Gastrocnemius medialis (tissue), 4 donors: ENCODE data around the gene SOST. TPM values are rescaled to one million over a fixed set of nuclear protein-coding genes. Genes with fewer than 3 reads are reported as not detected.

Source experiments
- ATAC-seq, 2 donors: fragments of 150-250 bp; one replicate each; pipeline ENCODE4 v1.9.1; 2016
- DNase-seq, 2 donors: peaks; one replicate each; pipeline ENCODE4 v3.0.0-alpha.2; 2019
- H3K27ac ChIP-seq, 4 donors: fragments of 200-600 bp; sonication (generic); 1 replicate in 1 of 4; 2 replicates in 3 of 4; pipeline ENCODE4 v1.5.1; 2016 to 2018; ENCODE audit warnings: mild to moderate bottlenecking in 2 of 4, moderate library complexity in 1 of 4
- H3K27me3 ChIP-seq, 3 donors: fragments of 200-600 bp; sonication (generic) in 2 of 3; 1 replicate in 1 of 3; 2 replicates in 2 of 3; pipeline versions ENCODE4 v1.5.1 to v1.6.0; 2016 to 2019; ENCODE audit warnings: mild to moderate bottlenecking in 1 of 3, moderate library complexity in 1 of 3
- H3K36me3 ChIP-seq, 2 donors: fragments of 200-600 bp; sonication (generic) in 1 of 2; one replicate each; pipeline ENCODE4 v1.5.1; 2017 to 2018
- H3K4me1 ChIP-seq, 2 donors: fragments of 200-600 bp; sonication (generic) in 1 of 2; one replicate each; pipeline ENCODE4 v1.5.1; 2016 to 2017; ENCODE audit warnings: mild to moderate bottlenecking in 2 of 2
- H3K4me3 ChIP-seq, 4 donors: fragments of 200-600 bp; sonication (generic) in 3 of 4; 1 replicate in 1 of 4; 2 replicates in 3 of 4; pipeline ENCODE4 v1.5.1; 2016 to 2019; ENCODE audit warnings: mild to moderate bottlenecking in 2 of 4
- H3K9me3 ChIP-seq, 3 donors: fragments of 200-600 bp; sonication (generic) in 2 of 3; 1 replicate in 1 of 3; 2 replicates in 2 of 3; pipeline ENCODE4 v1.5.1; 2016 to 2019
- POLR2A ChIP-seq, 2 donors: fragments of 450-650 bp; IDR thresholded peaks; one replicate each; pipeline ENCODE4 v1.6.1; 2017; ENCODE audit warnings: antibody characterized with exemption in 2 of 2, mild to moderate bottlenecking in 2 of 2, moderate library complexity in 2 of 2
- in situ Hi-C, 4 donors: fragments of 200-750 bp; cut with MboI; loops; one replicate each; pipeline versions ENCODE4 v1.15.0 to v1.8.0; 2017; ENCODE audit warnings: low sequenced_read_pairs in 4 of 4
- intact Hi-C: fragments of 100-400 bp; cut with DNase I; formaldehyde crosslinking; loops from one replicate; pipeline ENCODE4 v1.15.1; 2023; ENCODE audit warnings: low total_unique reads
- total RNA-seq, 4 donors: library from RNA; depleted of rRNA; stranded (reverse); fragments of >200 nt; gene quantifications; one replicate each; pipeline versions ENCODE4 v1.1.0 to v1.2.3, GENCODE V29; 2016
- TF ChIP-seq, protein P1 (sequence below), 5 experiments: fragments of 450-650 bp in 3 of 5; fragments of 200-600 bp in 2 of 5; sonication (generic) in 2 of 5; IDR thresholded peaks in 4 of 5; conservative IDR thresholded peaks in 1 of 5; 1 replicate in 4 of 5; 2 replicates in 1 of 5; pipeline ENCODE4 v1.5.1; 2016 to 2019; ENCODE audit warnings: antibody characterized with exemption in 5 of 5, mild to moderate bottlenecking in 3 of 5, moderate library complexity in 3 of 5

The SOST gene
- total RNA-seq, 4 donors from 2014 or later = not detected

DNA sequence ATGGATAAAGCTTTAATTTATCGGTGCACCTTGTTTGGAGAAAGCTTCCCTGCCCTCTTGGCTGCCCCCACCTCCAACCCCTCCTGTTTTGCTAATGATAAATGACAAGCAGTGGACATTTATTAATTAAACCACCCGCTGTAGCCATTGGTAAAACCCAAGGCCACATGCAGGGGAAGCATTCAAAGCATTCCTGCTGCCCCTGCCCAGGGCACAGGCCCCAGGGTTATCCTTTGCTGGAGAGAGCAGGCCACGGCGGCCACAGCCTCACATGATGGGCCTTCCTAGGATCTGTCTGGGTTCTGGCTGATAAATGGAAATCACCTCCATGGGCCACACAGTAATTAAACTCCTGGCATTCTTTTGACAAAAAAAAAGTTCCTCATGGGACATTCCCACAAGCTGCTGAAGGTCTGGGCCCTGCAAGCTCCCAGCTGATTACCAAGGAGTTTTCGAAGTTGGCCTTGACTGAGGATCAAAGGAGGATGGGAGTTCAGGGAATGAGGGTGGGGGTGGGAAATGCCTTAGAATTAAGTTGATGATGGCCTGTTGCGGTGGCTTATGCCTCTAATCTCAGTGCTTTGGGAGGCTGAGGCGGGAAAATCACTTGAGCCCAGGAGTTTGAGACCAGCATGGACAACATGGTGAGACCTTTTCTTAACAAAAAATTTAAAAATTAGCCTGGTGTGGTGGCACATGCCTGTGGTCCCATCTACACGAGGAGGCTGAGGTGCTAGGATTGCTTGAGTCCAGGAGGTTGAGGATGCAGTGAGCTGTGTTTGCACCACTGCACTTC, 35.5 kb downstream of the SOST start:
- in situ Hi-C loops = no loop called here
- TF ChIP-seq POLR2A (IDR thresholded peaks at IDR 0.05) = no peak
- TF ChIP-seq, protein P1, sequence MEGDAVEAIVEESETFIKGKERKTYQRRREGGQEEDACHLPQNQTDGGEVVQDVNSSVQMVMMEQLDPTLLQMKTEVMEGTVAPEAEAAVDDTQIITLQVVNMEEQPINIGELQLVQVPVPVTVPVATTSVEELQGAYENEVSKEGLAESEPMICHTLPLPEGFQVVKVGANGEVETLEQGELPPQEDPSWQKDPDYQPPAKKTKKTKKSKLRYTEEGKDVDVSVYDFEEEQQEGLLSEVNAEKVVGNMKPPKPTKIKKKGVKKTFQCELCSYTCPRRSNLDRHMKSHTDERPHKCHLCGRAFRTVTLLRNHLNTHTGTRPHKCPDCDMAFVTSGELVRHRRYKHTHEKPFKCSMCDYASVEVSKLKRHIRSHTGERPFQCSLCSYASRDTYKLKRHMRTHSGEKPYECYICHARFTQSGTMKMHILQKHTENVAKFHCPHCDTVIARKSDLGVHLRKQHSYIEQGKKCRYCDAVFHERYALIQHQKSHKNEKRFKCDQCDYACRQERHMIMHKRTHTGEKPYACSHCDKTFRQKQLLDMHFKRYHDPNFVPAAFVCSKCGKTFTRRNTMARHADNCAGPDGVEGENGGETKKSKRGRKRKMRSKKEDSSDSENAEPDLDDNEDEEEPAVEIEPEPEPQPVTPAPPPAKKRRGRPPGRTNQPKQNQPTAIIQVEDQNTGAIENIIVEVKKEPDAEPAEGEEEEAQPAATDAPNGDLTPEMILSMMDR (IDR thresholded peaks at IDR 0.05 in 4 of 5, conservative IDR thresholded peaks at IDR 0.05 in 1 of 5) = no peak

DNA sequence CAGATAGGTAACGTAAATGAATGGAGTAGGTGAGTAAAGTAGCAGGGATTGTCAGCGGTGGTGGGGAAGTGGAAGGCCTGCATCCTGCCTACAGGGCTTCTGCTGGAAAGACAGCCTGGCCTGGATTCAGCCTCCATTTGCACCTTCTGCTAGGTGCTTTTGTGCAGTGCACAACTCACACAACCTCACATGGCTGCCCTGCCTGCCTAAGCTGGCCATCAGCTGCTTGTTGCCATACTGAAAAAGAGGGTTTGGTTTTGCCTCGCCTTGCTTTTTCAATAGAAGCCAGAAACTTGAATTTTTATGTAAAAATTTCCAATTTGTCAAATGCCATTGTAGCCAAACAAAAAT, 36.3 kb downstream of the SOST start:
- no peak overlapping the region for H3K27ac ChIP-seq
- no peaks in the 10 kb centered on the region for H3K4me1 ChIP-seq
- H3K27me3 ChIP-seq = no peaks in the 10 kb centered on the region
- H3K4me3 ChIP-seq = no peak overlapping the region
- no peak for TF ChIP-seq POLR2A (IDR thresholded peaks at IDR 0.05)
- TF ChIP-seq, protein P1 (IDR thresholded peaks at IDR 0.05 in 4 of 5, conservative IDR thresholded peaks at IDR 0.05 in 1 of 5) = no peak
- in situ Hi-C loops (no loop called here), intact Hi-C loops (no loop called here)
- H3K9me3 ChIP-seq = no peaks in the 10 kb centered on the region
- ATAC-seq (no peak), DNase-seq (no peak)
- no peaks in the 10 kb centered on the region for H3K36me3 ChIP-seq

More for the DNA sequence above, 35.5 kb downstream of the SOST start:
- H3K4me3 ChIP-seq = no peak overlapping the region
- H3K27me3 ChIP-seq = no peaks in the 10 kb centered on the region
- peak overlapping the region in 2 of 4 donors; percentile 64 to 65 for H3K27ac ChIP-seq
- ATAC-seq = no peak
- H3K9me3 ChIP-seq = no peaks in the 10 kb centered on the region
- intact Hi-C loops = no loop called here
- DNase-seq = no peak
- H3K4me1 ChIP-seq = no peaks in the 10 kb centered on the region
- H3K36me3 ChIP-seq = no peaks in the 10 kb centered on the region

DNA sequence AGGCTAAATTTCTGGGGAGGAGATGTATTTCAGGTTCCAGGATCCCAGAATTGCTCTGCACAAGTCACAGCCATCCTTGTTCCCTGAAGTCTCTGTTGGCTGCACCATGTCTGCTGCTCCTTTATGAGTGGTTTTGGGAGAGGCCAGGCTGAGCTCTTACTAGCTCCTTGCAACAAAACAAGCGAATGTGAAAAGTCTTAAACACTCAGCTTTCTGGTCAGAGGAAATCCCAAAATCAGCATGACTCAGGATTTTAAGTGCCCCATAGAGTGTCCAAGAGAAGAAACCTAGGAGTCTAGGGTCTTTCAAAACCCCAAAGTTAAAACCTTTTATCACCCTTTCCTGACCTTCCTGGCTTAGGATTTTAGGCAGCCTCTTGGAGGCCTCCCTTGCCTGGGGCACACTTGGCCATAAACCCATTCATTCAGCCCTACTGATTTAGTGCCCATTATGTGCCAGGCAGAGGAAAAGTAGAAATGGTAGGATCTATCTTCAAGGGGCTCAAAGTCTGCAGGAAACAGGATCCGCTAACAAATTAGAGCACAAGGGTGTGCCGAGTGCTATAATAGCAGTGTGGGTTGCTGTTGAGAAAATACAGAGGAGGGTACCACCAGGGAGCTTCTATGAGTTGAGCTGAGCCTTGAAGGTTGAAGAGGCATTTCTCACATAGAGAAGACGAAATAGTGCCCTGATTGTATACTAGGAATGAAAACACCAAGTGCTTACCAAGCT, 36.9 kb downstream of the SOST start:
- Histone ChIP-seq H3K36me3 (no peaks in the 10 kb centered on the region), H3K4me3 (no peak overlapping the region), H3K27me3 (no peaks in the 10 kb centered on the region), H3K4me1 (no peaks in the 10 kb centered on the region), H3K27ac (no peak overlapping the region), H3K9me3 (no peaks in the 10 kb centered on the region)
- TF ChIP-seq POLR2A (IDR thresholded peaks at IDR 0.05) = no peak
- TF ChIP-seq, protein P1 (IDR thresholded peaks at IDR 0.05 in 4 of 5, conservative IDR thresholded peaks at IDR 0.05 in 1 of 5) = no peak
- intact Hi-C loops = no loop called here
- in situ Hi-C loops = no loop called here
- DNase-seq (no peak), ATAC-seq (no peak)

DNA sequence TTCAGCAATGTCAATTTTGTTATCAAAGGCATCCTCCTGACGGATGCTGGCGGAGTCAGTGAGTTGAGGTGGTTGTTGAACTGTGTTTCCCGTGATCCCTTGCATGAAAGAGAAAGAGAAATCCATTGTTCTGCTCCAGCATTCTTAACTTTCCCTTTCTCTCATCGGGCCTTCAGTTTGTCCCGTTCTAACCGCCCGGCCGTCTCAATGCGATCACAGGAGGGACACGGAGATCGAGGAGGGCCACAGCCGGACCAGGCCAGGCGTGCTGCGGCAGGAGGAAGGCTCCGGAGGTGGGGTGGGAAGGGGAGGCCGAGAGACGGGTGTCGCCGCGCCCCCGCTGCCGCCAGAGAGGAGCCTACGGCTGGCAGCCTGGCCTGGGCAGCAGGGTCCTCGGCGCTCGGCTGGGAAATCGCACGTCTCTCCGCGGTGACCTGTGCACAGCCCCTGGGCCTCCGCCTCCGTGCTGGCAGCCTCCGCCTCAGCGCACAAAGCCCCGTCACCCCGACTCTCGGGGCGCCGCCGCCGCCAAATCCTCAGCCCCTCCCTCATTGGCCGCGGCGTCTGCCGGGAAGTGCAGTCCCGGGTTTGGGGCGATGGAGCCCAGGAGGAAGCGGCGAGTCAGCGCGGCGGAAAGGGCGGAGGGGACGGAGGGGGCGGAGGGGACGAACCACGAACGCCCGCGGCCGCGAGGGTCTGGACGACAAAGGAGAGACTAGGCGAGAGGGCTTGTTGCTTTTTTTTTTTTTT, 38.1 kb downstream of the SOST start:
- Histone ChIP-seq H3K4me3 (peak overlapping the region; percentile 67 to 94 (median 78)), H3K9me3 (no peaks in the 10 kb centered on the region), H3K27me3 (no peaks in the 10 kb centered on the region), H3K36me3 (no peaks in the 10 kb centered on the region), H3K27ac (peak overlapping the region; percentile 78 to 85 (median 80)), H3K4me1 (no peaks in the 10 kb centered on the region)
- TF ChIP-seq POLR2A (IDR thresholded peaks at IDR 0.05) = peak; percentile 28 to 31
- TF ChIP-seq, protein P1 (IDR thresholded peaks at IDR 0.05 in 4 of 5, conservative IDR thresholded peaks at IDR 0.05 in 1 of 5) = no peak
- intact Hi-C loops (no loop called here), in situ Hi-C loops (no loop called here)
- peak; percentile 61 to 76 for ATAC-seq
- DNase-seq = peak; percentile 26 to 48
